Spleen (tissue), 7 donors: Measurements from ENCODE around the gene GRIA1.

Experiments
- CTCF ChIP-seq, 11 experiments: fragments of 200-600 bp in 7 of 11; fragments of 450-650 bp in 4 of 11; sonication (generic) in 4 of 11; IDR thresholded peaks in 8 of 11; conservative IDR thresholded peaks in 3 of 11; 1 replicate in 7 of 11; 2 replicates in 4 of 11; pipeline versions ENCODE4 v1.4.0 to v1.8.0; 2016 to 2021; ENCODE audit warnings: antibody characterized with exemption in 11 of 11, inconsistent platforms in 4 of 11, mild to moderate bottlenecking in 1 of 11
- POLR2AphosphoS5 ChIP-seq, 3 donors: sonication (generic); formaldehyde crosslinking; IDR thresholded peaks; one replicate each; pipeline ENCODE4 v1.5.1; 2017; ENCODE audit warnings: antibody characterized with exemption in 3 of 3
- donor health status: DM: no; HTN: no; CAD: no; lungs with moderate emphysema.
- donor health status: DM: no; HTN: no; CAD: no.
- donor health status: DM: no; HTN: no; CAD: no.

GRCh38 chr5:153748823-153749222, 258.4 kb downstream of the GRIA1 start:
- no peak for TF ChIP-seq CTCF (IDR thresholded peaks at IDR 0.05 in 8 of 11, conservative IDR thresholded peaks at IDR 0.05 in 3 of 11)
- no peak for TF ChIP-seq POLR2AphosphoS5 (IDR thresholded peaks at IDR 0.05)
